Hepatocyte (in vitro differentiated cells): Measurements from ENCODE around the gene OPCML. TPM values are rescaled to one million over a fixed set of nuclear protein-coding genes. Genes with fewer than 3 reads are reported as not detected.

Source experiments
- DNase-seq: peaks from one replicate; pipeline ENCODE4 v3.0.0-alpha.2; 2016; ENCODE audit warnings: low spot score
- H2AFZ ChIP-seq: fragments of 200-600 bp; sonication (generic); 2 replicates; pipeline ENCODE4 v1.6.0; 2016; ENCODE audit warnings: antibody characterized with exemption, mild to moderate bottlenecking
- H3K27ac ChIP-seq: fragments of 200-600 bp; sonication (generic); 2 replicates; pipeline ENCODE4 v1.5.1; 2016; ENCODE audit warnings: mild to moderate bottlenecking
- H3K27me3 ChIP-seq: fragments of 200-600 bp; sonication (generic); 2 replicates; pipeline ENCODE4 v1.6.1; 2016
- H3K36me3 ChIP-seq: fragments of 200-600 bp; sonication (generic); replicated peaks from 2 replicates; pipeline ENCODE4 v1.5.1; 2016; ENCODE audit warnings: low read depth; ENCODE audit not compliant: insufficient read depth
- H3K4me1 ChIP-seq: fragments of 200-600 bp; sonication (generic); 2 replicates; pipeline ENCODE4 v1.5.1; 2016; ENCODE audit warnings: mild to moderate bottlenecking, moderate library complexity; ENCODE audit not compliant: insufficient read depth
- H3K4me2 ChIP-seq: fragments of 200-600 bp; sonication (generic); 2 replicates; pipeline ENCODE4 v1.6.0; 2016
- H3K4me3 ChIP-seq: fragments of 200-600 bp; sonication (generic); 2 replicates; pipeline ENCODE4 v1.5.1; 2016; ENCODE audit warnings: mild to moderate bottlenecking
- H3K79me2 ChIP-seq: fragments of 200-600 bp; sonication (generic); 2 replicates; pipeline ENCODE4 v1.6.0; 2017; ENCODE audit warnings: mild to moderate bottlenecking
- H3K9me2 ChIP-seq: fragments of 200-600 bp; sonication (generic); replicated peaks from 2 replicates; pipeline ENCODE4 v1.6.0; 2017; ENCODE audit warnings: mild to moderate bottlenecking; ENCODE audit not compliant: insufficient read depth
- H3K9me3 ChIP-seq: fragments of 200-600 bp; sonication (generic); 2 replicates; pipeline ENCODE4 v1.5.1; 2016; ENCODE audit warnings: low read depth, mild to moderate bottlenecking
- H4K20me1 ChIP-seq: fragments of 200-600 bp; sonication (generic); 2 replicates; pipeline ENCODE4 v1.6.0; 2016; ENCODE audit warnings: mild to moderate bottlenecking; ENCODE audit not compliant: insufficient read depth, poor library complexity, severe bottlenecking
- CTCF ChIP-seq: fragments of 200-600 bp; sonication (generic); IDR thresholded peaks from 2 replicates; pipeline ENCODE4 v1.5.1; 2016; ENCODE audit warnings: antibody characterized with exemption, mild to moderate bottlenecking; ENCODE audit not compliant: poor library complexity
- EZH2 ChIP-seq: fragments of 200-600 bp; sonication (generic); IDR thresholded peaks from 2 replicates; pipeline ENCODE4 v1.6.1; 2016; ENCODE audit warnings: antibody characterized with exemption, mild to moderate bottlenecking, borderline replicate concordance
- EZH2phosphoT487 ChIP-seq: fragments of 200-600 bp; sonication (generic); IDR thresholded peaks from one replicate; pipeline ENCODE4 v1.6.1; 2018; ENCODE audit warnings: antibody characterized with exemption, mild to moderate bottlenecking, low read depth, moderate library complexity; ENCODE audit not compliant: unreplicated experiment, severe bottlenecking
- WGBS: methylation state at CpG from one replicate; pipeline ENCODE4 v1.1.6; 2016; ENCODE audit warnings: low lambda C conversion rate; ENCODE audit errors: missing lambda C conversion rate; 5-methylcytosine and 5-hydroxymethylcytosine counted together
- polyA plus RNA-seq: library from polyadenylated mRNA; unstranded; fragments of >200 nt; fragmentation: Nextera tagmentation; extraction: Ambion mirVana; gene quantifications from 2 replicates; pipeline ENCODE4 v1.2.1, GENCODE V29; 2016
- total RNA-seq: library from RNA; depleted of rRNA; stranded (reverse); fragments of >200 nt; gene quantifications from 2 replicates; pipeline ENCODE4 v1.2.3, GENCODE V29; 2014

OPCML gene
- total and polyA plus RNA-seq, 2 experiments from 2014 or later = 0.37 to 0.98 TPM

- TF ChIP-seq EZH2phosphoT487 (no peak), CTCF (no peak), EZH2 (no peak)
- H3K36me3 ChIP-seq = no peaks in the 10 kb centered on the region
- H3K4me2 ChIP-seq = no peak overlapping the region
- H4K20me1 ChIP-seq = no peaks in the 10 kb centered on the region
- H3K27me3 ChIP-seq = no peaks in the 10 kb centered on the region
- no peak overlapping the region for H3K4me3 ChIP-seq
- H3K27ac ChIP-seq = no peak overlapping the region
- 61% methylated on average over 9 of the region's 9 CpGs for WGBS
- H2AFZ ChIP-seq = no peak overlapping the region
- no peaks in the 10 kb centered on the region for H3K9me3 ChIP-seq
- no peaks in the 10 kb centered on the region for H3K4me1 ChIP-seq
- H3K9me2 ChIP-seq = no peaks in the 10 kb centered on the region
- no peak for DNase-seq
- no peaks in the 10 kb centered on the region for H3K79me2 ChIP-seq
These were observed 755.0 kb downstream of the OPCML start for GRCh38 chr11:132777067-132777975.

GRCh38 chr11:132773751-132774150, 758.5 kb downstream of the OPCML start:
- no peak for DNase-seq
- H3K36me3 ChIP-seq = no peaks in the 10 kb centered on the region
- no peaks in the 10 kb centered on the region for H4K20me1 ChIP-seq
- H3K9me2 ChIP-seq = no peaks in the 10 kb centered on the region
- no peak for TF ChIP-seq EZH2phosphoT487
- TF ChIP-seq CTCF = no peak
- no peak for TF ChIP-seq EZH2
- no peak overlapping the region for H3K27ac ChIP-seq
- no peaks in the 10 kb centered on the region for H3K79me2 ChIP-seq
- no peak overlapping the region for H2AFZ ChIP-seq
- 50% methylated on average over 2 of the region's 2 CpGs for WGBS
- no peaks in the 10 kb centered on the region for H3K9me3 ChIP-seq
- H3K4me3 ChIP-seq = no peak overlapping the region
- no peaks in the 10 kb centered on the region for H3K27me3 ChIP-seq
- no peak overlapping the region for H3K4me2 ChIP-seq
- no peaks in the 10 kb centered on the region for H3K4me1 ChIP-seq

DNA sequence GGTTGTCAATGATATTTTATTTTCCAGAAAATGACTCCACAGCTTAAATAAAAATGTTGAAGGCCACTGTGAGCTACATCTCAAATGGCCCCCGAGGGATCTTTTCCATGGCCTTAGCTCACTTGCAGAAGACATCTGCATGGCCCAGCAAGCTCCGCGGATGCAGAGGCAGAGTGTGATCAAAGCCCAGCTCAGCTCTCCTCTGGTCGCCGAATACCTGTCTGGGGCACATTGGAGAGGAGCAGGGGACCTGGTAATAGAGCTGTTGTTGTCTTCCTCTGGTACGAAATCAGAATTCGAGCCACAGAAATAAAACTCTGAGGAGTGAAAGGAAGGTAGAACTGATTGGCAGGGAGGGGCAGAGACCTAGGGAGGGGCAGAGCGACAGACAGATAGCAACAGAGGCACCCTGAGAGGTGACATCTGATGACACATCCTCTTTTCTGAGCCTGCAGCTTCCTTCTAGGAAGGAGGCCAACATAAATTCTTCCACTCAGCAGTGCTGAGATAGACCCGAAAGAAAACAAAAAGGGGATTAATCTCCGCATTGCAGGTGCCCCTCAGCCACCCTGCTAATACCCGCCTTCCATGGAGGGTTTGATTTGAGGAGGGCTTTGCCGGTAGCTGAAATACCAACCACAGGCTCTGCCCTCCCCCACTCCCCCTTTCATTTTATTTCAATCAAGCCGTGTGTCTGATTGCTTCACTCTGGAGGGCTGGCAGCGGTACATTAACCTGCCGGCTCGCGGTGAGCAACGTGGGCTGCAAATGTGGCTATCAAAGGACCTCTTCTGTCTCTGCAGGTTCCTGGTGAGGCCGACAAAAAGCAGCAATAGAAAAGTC, 759.4 kb downstream of the OPCML start:
- H3K4me2 ChIP-seq = no peak overlapping the region
- no peaks in the 10 kb centered on the region for H3K27me3 ChIP-seq
- no peak overlapping the region for H2AFZ ChIP-seq
- no peaks in the 10 kb centered on the region for H3K79me2 ChIP-seq
- H3K4me1 ChIP-seq = no peaks in the 10 kb centered on the region
- TF ChIP-seq EZH2phosphoT487 (no peak), CTCF (no peak), EZH2 (no peak)
- H3K27ac ChIP-seq = no peak overlapping the region
- H3K9me3 ChIP-seq = no peaks in the 10 kb centered on the region
- H3K4me3 ChIP-seq = no peak overlapping the region
- no peaks in the 10 kb centered on the region for H3K36me3 ChIP-seq
- DNase-seq = no peak
- no peaks in the 10 kb centered on the region for H3K9me2 ChIP-seq
- 76% methylated on average over 19 of the region's 19 CpGs for WGBS
- H4K20me1 ChIP-seq = no peaks in the 10 kb centered on the region
